GM12878 (cell line): ENCODE measurements around the gene EIF1AX.

Source experiments
- BACH1 ChIP-seq: fragments of 450-650 bp; IDR thresholded peaks from 2 replicates; pipeline ENCODE4 v1.6.1; 2017; ENCODE audit warnings: mild to moderate bottlenecking, borderline replicate concordance
- CTCF ChIP-seq, 3 experiments: IDR thresholded peaks in 2 of 3; conservative IDR thresholded peaks in 1 of 3; 2 replicates each; pipeline ENCODE4 v1.5.1; 2011; ENCODE audit warnings: low read depth in 3 of 3, low read length in 3 of 3, mild to moderate bottlenecking in 3 of 3, control low read depth in 2 of 3, moderate library complexity in 2 of 3, inconsistent platforms in 1 of 3, mixed read lengths in 1 of 3; ENCODE audit not compliant: control insufficient read depth in 2 of 3, insufficient read depth in 1 of 3; ENCODE audit errors: extremely low read depth in 1 of 3
- EP300 ChIP-seq, 2 experiments: fragments of 150-350 bp in 1 of 2; IDR thresholded peaks; 2 replicates each; pipeline ENCODE4 v1.6.1; 2011 to 2012; ENCODE audit warnings: low read depth in 2 of 2, low read length in 2 of 2, borderline replicate concordance in 1 of 2, improper control_type of control experiment in 1 of 2, inconsistent platforms in 1 of 2; ENCODE audit not compliant: control insufficient read depth in 1 of 2
- POLR2A ChIP-seq: IDR thresholded peaks from 2 replicates; pipeline ENCODE4 v1.6.1; 2011; ENCODE audit warnings: low read depth, mild to moderate bottlenecking, low read length
- RAD21 ChIP-seq: IDR thresholded peaks from 2 replicates; pipeline ENCODE4 v1.6.1; 2011; ENCODE audit warnings: mild to moderate bottlenecking, low read depth, low read length, moderate library complexity; ENCODE audit not compliant: insufficient read depth
- SPI1 ChIP-seq: IDR thresholded peaks from 2 replicates; pipeline ENCODE4 v1.6.1; 2011; ENCODE audit warnings: low read depth, mild to moderate bottlenecking, low read length, moderate library complexity, borderline replicate concordance; ENCODE audit not compliant: insufficient read depth
- STAT3 ChIP-seq: IDR thresholded peaks from 2 replicates; pipeline ENCODE4 v1.6.1; 2011; ENCODE audit warnings: low read depth, low read length, improper control_type of control experiment
- TAF1 ChIP-seq: IDR thresholded peaks from 2 replicates; pipeline ENCODE4 v1.6.1; 2011; ENCODE audit warnings: mild to moderate bottlenecking, low read depth, low read length, borderline replicate concordance
- USF1 ChIP-seq: IDR thresholded peaks from 2 replicates; pipeline ENCODE4 v1.6.1; 2011; ENCODE audit warnings: borderline replicate concordance, low read depth, mild to moderate bottlenecking, moderate library complexity, mixed read lengths, low read length; ENCODE audit not compliant: insufficient read depth; ENCODE audit errors: extremely low read length
- ZBTB40 ChIP-seq: fragments of 450-650 bp; IDR thresholded peaks from 2 replicates; pipeline ENCODE4 v1.6.1; 2016; ENCODE audit warnings: mild to moderate bottlenecking, moderate library complexity, borderline replicate concordance
- ZNF24 ChIP-seq: fragments of 450-650 bp; IDR thresholded peaks from 2 replicates; pipeline ENCODE4 v1.6.1; 2017; ENCODE audit warnings: antibody characterized with exemption, mild to moderate bottlenecking
- ZNF274 ChIP-seq: IDR thresholded peaks from one replicate; pipeline ENCODE4 v1.8.0; 2011; ENCODE audit not compliant: insufficient read length, insufficient read depth

GRCh38 chrX:20171887-20172286 is 30.2 kb upstream of the EIF1AX start:
- no peak for TF ChIP-seq SPI1
- TF ChIP-seq POLR2A: no peak
- TF ChIP-seq ZBTB40: no peak
- no peak for TF ChIP-seq USF1
- TF ChIP-seq RAD21: no peak
- TF ChIP-seq EP300 (IDR thresholded peaks at IDR 0.05; ENCODE audit: borderline replicate concordance in 1 of 2, control insufficient read depth in 1 of 2, low read depth in 2 of 2, low read length in 2 of 2): no peak
- no peak for TF ChIP-seq ZNF24
- TF ChIP-seq CTCF (IDR thresholded peaks at IDR 0.05 in 2 of 3, conservative IDR thresholded peaks at IDR 0.05 in 1 of 3; ENCODE audit: control insufficient read depth in 2 of 3, extremely low read depth in 1 of 3, insufficient read depth in 1 of 3, low read depth in 3 of 3, low read length in 3 of 3): no peak
- no peak for TF ChIP-seq ZNF274
- TF ChIP-seq BACH1: no peak
- no peak for TF ChIP-seq TAF1
- TF ChIP-seq STAT3: no peak
